Measurements from ENCODE around the gene TDO2. TPM values are rescaled to one million over a fixed set of nuclear protein-coding genes. Genes with fewer than 3 reads are reported as not detected.

The TDO2 gene
- total and polyA plus RNA-seq, 2 donors (not counting 1 experiment from before 2014, with no cell fraction given), result 0.26 to 1.5 TPM

GRCh38 chr4:155961575-155961974, 58.1 kb downstream of the TDO2 start:
- Histone ChIP-seq H3K4me3 (replicated peaks in 1 of 4; ENCODE audit: control extremely low read depth in 1 of 4, insufficient read depth in 1 of 4, low read depth in 3 of 4, low read length in 4 of 4) (no peak overlapping the region), H3K4me2 (ENCODE audit: extremely low read depth, insufficient read depth, low read length) (no peak overlapping the region), H3K4me1 (ENCODE audit: control insufficient read depth, extremely low read depth, insufficient read depth, low read length) (peaks cover 2% of the 10 kb centered on the region), H2AFZ (ENCODE audit: low read length) (no peak overlapping the region), H3K27me3 (ENCODE audit: control insufficient read depth, insufficient read depth, low read length) (no peaks in the 10 kb centered on the region), H3K9ac (ENCODE audit: insufficient read depth, low read length) (no peak overlapping the region), H4K20me1 (ENCODE audit: control insufficient read depth, extremely low read depth, insufficient read depth, low read length) (no peaks in the 10 kb centered on the region), H3K36me3 (ENCODE audit: control insufficient read depth, insufficient read depth, low read length) (no peaks in the 10 kb centered on the region), H3K79me2 (ENCODE audit: control insufficient read depth, insufficient read depth, low read length) (no peaks in the 10 kb centered on the region), H3K9me3 (ENCODE audit: control insufficient read depth, insufficient read depth, low read depth, low read length) (no peaks in the 10 kb centered on the region), H3K27ac (ENCODE audit: insufficient read depth, low read length) (no peak overlapping the region)
- DNase-seq (ENCODE audit: low read depth in 2 of 2), result no peak
- TF ChIP-seq EZH2 (IDR thresholded peaks at IDR 0.05; ENCODE audit: low read length, missing control alignments), result no peak
- TF ChIP-seq, protein P1, sequence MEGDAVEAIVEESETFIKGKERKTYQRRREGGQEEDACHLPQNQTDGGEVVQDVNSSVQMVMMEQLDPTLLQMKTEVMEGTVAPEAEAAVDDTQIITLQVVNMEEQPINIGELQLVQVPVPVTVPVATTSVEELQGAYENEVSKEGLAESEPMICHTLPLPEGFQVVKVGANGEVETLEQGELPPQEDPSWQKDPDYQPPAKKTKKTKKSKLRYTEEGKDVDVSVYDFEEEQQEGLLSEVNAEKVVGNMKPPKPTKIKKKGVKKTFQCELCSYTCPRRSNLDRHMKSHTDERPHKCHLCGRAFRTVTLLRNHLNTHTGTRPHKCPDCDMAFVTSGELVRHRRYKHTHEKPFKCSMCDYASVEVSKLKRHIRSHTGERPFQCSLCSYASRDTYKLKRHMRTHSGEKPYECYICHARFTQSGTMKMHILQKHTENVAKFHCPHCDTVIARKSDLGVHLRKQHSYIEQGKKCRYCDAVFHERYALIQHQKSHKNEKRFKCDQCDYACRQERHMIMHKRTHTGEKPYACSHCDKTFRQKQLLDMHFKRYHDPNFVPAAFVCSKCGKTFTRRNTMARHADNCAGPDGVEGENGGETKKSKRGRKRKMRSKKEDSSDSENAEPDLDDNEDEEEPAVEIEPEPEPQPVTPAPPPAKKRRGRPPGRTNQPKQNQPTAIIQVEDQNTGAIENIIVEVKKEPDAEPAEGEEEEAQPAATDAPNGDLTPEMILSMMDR (conservative IDR thresholded peaks at IDR 0.05 in 1 of 2, IDR thresholded peaks at IDR 0.05 in 1 of 2; ENCODE audit: low read depth in 1 of 2, low read length in 2 of 2), result no peak

DNA sequence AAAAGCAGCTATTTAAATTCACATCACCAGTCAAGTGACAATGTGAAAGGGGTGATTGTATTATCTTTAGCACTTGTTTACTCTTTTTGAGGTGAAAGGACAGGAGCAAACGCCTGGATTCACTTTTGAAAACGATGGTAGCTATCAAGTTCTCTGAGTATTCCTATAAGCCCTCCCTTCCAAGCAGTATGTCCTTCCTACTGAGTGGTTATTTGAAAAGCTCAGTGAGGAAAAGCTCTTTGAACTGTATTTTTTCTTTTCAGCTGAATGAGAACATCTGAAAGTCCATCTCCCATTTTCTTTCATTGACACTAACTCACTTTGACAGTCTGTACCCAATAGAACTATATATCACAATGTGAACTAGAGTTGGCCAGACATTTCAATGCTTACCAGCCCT, 59.3 kb downstream of the TDO2 start:
- no peak overlapping the region for H2AFZ ChIP-seq (ENCODE audit: low read length)
- no peak overlapping the region for H3K4me2 ChIP-seq (ENCODE audit: extremely low read depth, insufficient read depth, low read length)
- peaks cover 3% of the 10 kb centered on the region for H3K4me1 ChIP-seq (ENCODE audit: control insufficient read depth, extremely low read depth, insufficient read depth, low read length)
- no peak overlapping the region for H3K27ac ChIP-seq (ENCODE audit: insufficient read depth, low read length)
- no peak for DNase-seq (ENCODE audit: low read depth in 2 of 2)
- no peaks in the 10 kb centered on the region for H3K27me3 ChIP-seq (ENCODE audit: control insufficient read depth, insufficient read depth, low read length)
- H3K9ac ChIP-seq (ENCODE audit: insufficient read depth, low read length), result no peak overlapping the region
- no peak overlapping the region for H3K4me3 ChIP-seq (replicated peaks in 1 of 4; ENCODE audit: control extremely low read depth in 1 of 4, insufficient read depth in 1 of 4, low read depth in 3 of 4, low read length in 4 of 4)
- TF ChIP-seq, protein P1 (conservative IDR thresholded peaks at IDR 0.05 in 1 of 2, IDR thresholded peaks at IDR 0.05 in 1 of 2; ENCODE audit: low read depth in 1 of 2, low read length in 2 of 2), result no peak
- TF ChIP-seq EZH2 (IDR thresholded peaks at IDR 0.05; ENCODE audit: low read length, missing control alignments), result no peak
- no peaks in the 10 kb centered on the region for H3K9me3 ChIP-seq (ENCODE audit: control insufficient read depth, insufficient read depth, low read depth, low read length)
- no peaks in the 10 kb centered on the region for H3K79me2 ChIP-seq (ENCODE audit: control insufficient read depth, insufficient read depth, low read length)
- no peaks in the 10 kb centered on the region for H4K20me1 ChIP-seq (ENCODE audit: control insufficient read depth, extremely low read depth, insufficient read depth, low read length)
- H3K36me3 ChIP-seq (ENCODE audit: control insufficient read depth, insufficient read depth, low read length), result no peaks in the 10 kb centered on the region

DNA sequence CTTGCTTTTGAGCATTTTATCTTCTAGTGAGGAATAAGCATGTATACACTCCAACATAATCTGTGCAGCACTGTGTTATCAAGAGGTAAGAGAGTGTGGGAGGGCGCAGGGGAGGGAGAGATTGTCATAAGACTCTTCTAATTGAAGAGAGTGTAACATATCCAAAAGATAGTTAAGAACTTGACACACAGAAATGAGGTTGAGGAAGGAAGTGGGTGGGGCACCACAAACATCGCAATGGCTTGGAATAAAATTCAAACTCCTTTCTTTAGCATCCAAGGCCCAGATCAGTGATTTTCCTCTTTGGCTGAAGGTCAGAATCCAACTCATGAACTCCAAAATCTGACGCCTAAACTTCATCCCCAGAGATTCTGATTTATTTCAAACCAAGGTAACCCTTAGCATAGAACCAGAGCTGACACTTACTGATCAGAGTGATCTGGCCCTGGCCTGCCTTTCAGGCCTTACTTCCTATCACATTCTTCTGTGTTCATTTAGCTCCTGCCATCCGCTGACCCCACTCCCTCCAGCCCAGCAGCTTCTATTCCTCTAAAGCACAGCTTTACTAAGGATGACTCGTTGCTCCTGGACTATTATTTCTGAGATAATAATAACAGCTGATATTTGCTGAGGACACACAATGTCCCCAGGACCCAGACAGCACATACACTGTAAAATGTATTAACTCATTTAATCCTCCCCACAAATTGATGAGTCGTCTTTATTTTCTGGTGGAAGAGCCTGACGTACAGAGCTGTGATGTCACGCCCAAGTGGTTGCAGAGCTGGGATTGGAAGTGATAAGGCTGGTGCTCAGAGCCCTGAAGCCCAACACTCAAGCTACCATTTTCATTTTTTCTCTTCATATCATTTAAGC, 60.8 kb downstream of the TDO2 start:
- Histone ChIP-seq H3K27me3 (ENCODE audit: control insufficient read depth, insufficient read depth, low read length) (no peaks in the 10 kb centered on the region), H3K9ac (ENCODE audit: insufficient read depth, low read length) (no peak overlapping the region), H4K20me1 (ENCODE audit: control insufficient read depth, extremely low read depth, insufficient read depth, low read length) (no peaks in the 10 kb centered on the region), H3K36me3 (ENCODE audit: control insufficient read depth, insufficient read depth, low read length) (no peaks in the 10 kb centered on the region), H3K4me1 (ENCODE audit: control insufficient read depth, extremely low read depth, insufficient read depth, low read length) (peaks cover 3% of the 10 kb centered on the region), H3K27ac (ENCODE audit: insufficient read depth, low read length) (no peak overlapping the region), H2AFZ (ENCODE audit: low read length) (no peak overlapping the region), H3K9me3 (ENCODE audit: control insufficient read depth, insufficient read depth, low read depth, low read length) (no peaks in the 10 kb centered on the region), H3K4me2 (ENCODE audit: extremely low read depth, insufficient read depth, low read length) (no peak overlapping the region), H3K4me3 (replicated peaks in 1 of 4; ENCODE audit: control extremely low read depth in 1 of 4, insufficient read depth in 1 of 4, low read depth in 3 of 4, low read length in 4 of 4) (no peak overlapping the region), H3K79me2 (ENCODE audit: control insufficient read depth, insufficient read depth, low read length) (no peaks in the 10 kb centered on the region)
- TF ChIP-seq, protein P1 (conservative IDR thresholded peaks at IDR 0.05 in 1 of 2, IDR thresholded peaks at IDR 0.05 in 1 of 2; ENCODE audit: low read depth in 1 of 2, low read length in 2 of 2), result no peak
- TF ChIP-seq EZH2 (IDR thresholded peaks at IDR 0.05; ENCODE audit: low read length, missing control alignments), result no peak
- no peak for DNase-seq (ENCODE audit: low read depth in 2 of 2)

Data from fibroblast of lung (primary cell).